Activated CD8-positive, alpha-beta memory T cell treated with anti-CD3 and anti-CD28 coated beads for 48 hours (primary cell): ENCODE measurements around the gene CLIP3.

Experiments
- DNase-seq, 3 experiments: peaks; one replicate each; pipeline ENCODE4 v3.0.0-alpha.2; 2020; ENCODE audit warnings: low read depth in 2 of 3, low spot score in 2 of 3

CLIP3 gene

DNA sequence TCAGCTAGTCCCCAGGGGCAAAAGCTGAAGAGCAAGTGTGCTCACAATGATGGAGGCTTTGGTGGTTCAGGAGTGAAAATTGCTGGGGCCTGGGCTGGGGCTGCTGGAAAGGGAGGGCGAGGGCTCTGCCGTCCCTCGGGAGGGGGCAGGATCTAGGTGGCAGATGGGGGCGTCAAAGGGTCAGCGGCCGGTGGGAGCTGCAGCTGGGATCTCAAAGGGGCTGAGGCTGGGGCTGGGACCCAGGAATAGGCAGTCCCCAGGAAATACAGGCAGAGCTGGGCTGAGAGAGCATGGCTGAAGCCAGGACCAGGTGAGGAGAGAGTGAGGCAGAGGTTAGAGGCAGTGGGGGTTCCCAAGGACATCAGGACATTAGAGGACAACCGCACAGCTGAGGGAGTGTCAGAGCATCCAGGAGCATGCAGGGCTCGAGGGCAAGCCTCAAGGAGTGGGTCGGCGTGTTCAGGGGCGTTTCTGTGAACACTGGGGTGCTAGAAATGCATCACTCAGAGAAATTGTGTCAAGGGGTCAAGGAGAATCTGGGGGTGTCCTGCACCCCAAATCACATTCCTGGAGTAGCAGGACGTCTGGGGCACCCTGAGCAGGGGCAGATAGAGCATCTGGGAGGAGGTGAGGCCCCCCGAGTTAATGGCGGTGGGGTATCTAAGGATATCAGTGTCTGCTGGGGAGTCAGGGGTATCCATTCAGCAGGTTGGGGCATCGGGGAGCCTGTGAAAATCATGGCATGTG lies 22.9 kb downstream of the CLIP3 start:
- DNase-seq = no peak

GRCh38 chr19:36009220-36009619 lies 23.5 kb downstream of the CLIP3 start:
- no peak for DNase-seq

- no peak for DNase-seq
Observed at GRCh38 chr19:36008336-36008978, 24.2 kb downstream of the CLIP3 start, which contains the start of gene SYNE4. TSS of gene SYNE4 (minus strand) at chr19:36008813. CDS start at chr19:36008681, 132 bp downstream.

DNA sequence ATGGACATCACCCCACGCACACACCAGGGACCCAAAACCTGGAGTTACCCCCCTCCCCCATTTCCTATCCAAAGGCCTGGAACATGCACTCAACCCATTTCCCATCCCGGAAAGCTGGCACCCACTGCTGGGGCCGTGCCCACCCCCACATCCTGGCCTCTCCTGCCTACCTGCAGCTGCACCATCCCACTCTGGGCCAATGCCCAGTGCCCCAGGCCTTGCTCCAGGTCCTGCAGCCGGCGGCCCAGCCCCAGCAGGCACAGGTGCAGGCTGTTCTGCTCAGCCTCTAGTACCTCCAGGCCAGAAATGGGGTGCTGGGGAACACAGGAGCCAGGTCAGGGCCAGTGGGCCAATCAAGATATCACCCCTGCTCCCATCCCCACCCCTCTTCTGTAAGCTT lies 25.7 kb downstream of the CLIP3 start:
- no peak for DNase-seq

- DNase-seq = no peak
Observed at GRCh38 chr19:36003284-36003683, 29.4 kb downstream of the CLIP3 start.

DNA sequence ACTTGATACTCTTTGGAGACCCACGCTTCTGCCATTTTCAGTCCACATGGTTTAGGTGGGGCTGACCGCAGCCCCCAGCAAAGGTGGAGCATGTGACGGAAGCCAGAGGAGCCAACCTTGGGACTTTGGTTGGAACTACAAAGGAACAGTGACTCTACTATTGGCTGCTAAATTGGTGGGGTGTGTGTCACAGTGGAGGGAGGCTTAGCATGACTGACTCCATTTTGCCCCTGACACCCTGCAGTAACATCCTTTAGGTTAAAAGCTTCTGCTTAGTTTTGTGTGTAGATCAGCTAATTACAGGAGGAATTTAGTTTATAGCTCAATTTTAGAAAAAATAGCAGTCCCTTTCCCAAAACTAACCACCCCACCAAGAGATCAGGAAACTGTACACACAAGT lies 31.1 kb downstream of the CLIP3 start:
- DNase-seq = no peak

- no peak for DNase-seq
Observed at GRCh38 chr19:35996777-35997176, 35.9 kb downstream of the CLIP3 start.

- peak; percentile 83 to 92 (median 91) for DNase-seq
Observed at GRCh38 chr19:35995048-35995993, 37.4 kb downstream of the CLIP3 start, which contains the start of gene SDHAF1. TSS of gene SDHAF1 (plus strand) at chr19:35995188. CDS start at chr19:35995275, 87 bp downstream.

DNA sequence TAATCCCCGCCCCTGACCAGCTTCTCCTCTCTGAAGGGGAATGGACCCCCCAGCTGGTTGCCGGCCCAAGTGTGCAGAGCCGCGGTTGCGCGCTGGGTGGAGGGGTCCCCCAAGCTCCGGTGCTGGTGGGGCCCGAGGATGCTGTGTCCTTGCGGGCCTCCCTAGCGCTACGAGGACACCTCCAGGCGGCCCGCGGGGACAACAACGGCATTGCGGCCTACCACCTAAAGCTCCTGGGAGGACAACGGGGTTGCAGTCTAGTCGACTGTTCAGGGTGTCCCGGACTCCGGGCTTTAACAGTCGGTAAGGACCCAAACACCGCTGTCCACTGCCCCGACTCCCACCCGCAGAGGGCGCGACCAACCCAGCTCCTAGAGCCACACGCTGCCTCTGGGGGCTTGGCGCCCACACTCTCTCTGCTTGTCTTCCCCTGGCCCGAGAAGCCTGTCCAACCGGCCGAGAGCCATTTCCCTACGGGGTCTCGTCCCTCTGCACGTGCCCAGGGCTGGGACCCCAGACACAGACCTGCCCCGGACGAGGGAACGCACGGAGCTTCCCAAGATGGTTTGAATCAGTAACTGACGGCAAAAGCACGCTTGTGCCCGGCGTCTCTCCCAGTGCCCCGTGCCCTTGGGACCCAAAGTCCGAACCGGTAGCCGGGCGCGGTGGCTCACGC lies 38.6 kb downstream of the CLIP3 start:
- DNase-seq = no peak

DNA sequence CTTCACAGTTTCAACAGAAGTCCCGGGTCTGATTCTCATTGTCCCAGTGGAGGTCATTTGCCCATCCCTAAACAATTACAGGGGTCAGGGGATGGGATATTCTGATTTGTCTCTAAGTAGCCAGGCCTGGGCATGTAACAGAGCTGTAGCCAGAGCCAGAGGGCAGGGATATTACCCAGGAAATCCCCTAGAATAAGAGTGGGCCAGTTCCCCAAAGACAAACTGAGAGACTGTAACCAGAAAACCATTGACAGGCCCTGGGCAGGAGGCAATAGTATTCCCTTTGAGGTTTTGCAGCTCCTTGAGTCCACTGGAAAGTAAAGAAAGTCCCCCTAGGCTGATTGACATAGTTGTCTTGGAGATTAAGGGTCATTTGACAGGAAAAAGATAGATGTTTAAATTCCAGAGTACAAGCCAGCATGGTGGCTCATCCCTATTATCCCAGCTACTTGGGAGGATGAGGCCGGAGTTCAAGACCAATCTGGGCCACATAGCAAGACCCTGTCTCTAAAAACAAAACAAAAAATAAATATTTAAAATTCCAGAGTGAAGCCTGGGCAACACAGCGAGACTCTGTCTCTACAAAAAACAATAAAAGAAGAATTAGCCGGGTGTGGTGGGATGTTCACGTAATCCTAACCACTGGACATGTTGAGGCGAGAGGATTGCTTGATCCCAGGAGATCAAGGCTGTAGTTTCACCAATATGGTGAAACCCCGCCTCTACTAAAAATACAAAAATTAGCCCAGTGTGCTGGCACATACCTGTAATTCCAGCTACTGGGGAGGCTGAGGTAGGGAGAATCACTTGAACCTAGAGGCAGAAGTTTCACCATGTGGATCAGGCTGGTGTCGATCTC lies 39.5 kb downstream of the CLIP3 start:
- DNase-seq = no peak

DNA sequence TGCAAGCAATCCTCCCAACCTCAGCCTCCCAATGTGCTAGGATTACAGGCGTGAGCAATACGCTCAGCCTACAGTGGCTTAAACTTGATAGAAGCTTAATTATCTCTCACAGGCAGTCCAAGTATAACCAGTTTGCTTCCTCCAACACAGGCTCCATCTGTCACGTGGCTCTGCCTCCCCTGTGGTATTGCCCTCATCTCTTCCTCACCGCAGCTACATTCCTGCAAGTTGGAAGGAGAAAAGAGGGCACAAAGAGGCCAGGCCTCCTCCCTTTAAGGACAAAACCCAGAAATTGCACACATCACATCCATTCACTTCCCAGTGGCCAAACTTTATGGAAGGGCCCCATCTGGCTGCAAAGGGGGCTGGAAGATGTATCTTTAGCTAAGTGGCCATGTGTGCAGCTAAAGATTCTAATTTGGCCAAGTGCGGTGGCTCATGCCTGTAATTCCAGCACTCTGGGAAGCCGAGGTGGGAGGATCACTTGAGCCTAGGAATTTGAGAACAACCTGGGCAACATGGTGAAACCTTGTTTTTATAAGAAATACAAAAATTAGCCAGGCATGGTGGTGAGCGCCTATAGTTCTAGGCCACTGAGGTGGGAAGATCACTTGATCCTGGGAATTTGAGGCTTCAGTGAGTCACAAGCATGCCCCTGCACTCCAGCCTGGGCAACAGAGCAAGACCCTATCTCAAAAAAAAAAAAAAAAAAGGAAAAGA lies 40.8 kb downstream of the CLIP3 start:
- no peak for DNase-seq

GRCh38 chr19:35990771-35991730 lies 41.6 kb downstream of the CLIP3 start:
- DNase-seq = no peak

GRCh38 chr19:35990156-35990555 lies 42.5 kb downstream of the CLIP3 start:
- no peak for DNase-seq

- DNase-seq = no peak
Observed at GRCh38 chr19:35988824-35989223, 43.8 kb downstream of the CLIP3 start.

- DNase-seq = no peak
Observed at GRCh38 chr19:35987571-35987896, 45.1 kb downstream of the CLIP3 start.

DNA sequence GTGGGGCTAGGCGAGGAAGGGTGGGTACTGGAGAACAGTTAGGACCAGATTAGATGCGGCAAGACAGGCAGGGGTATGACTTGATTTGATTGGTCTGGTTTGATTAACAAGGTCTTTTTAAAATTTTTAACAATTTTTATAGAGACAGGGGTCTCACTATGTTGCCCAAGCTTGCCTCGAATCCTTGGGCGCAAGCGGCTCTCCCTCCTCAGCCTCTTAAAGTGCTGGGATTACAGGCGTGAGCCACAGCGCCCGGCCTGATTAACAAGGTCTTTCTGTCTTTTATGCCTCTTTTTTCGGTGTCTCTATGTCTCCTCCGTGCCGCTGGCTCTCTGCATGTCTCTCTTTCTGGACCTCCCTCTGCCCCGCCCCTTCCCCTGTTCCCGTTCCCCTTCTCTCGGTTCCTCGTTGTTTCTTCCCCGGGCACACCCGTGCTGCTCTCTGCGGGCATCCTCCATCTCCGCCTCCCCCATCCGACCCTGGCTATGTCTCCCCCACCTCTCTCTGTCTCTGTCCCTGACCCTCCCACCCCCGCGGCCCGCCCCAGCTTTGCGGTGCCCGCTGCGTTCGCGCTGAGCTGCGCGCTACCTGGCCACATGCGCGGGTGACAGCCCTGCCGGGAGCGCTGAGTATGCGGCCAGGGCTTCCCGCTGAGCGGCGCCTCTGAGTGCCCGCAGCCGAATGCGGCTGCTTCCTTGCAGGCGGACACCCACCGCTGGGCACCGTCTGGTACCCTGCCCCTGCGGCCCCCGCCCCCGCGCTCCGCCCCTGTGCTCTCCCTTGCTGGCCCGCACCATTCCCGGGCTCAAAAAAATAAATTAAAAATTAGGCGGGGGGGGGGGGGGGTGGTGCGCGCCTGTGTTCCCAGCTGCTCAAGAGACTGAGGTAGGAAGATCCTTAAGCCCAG lies 45.8 kb downstream of the CLIP3 start:
- DNase-seq = no peak

DNA sequence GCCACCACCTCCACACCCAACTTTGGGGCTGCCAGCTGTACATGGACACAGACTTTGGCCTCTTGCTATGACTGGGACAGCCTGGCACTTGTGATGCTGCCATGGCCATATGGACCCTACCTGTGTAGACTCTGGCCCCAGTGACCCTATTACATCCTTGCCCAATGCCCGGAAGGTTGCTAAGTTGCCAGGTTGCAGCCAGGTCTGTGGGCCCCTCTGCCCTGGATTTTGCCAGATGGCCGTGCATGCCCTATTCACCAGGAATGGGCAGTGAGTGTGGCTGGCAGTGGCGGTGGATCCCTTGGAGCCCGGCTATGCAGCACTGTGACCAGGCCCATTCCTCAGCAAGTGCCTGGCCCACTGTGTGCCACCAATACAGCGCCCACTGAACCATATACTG lies 46.6 kb downstream of the CLIP3 start:
- no peak for DNase-seq
